ENCODE data around the gene DSN1. TPM values are rescaled to one million over a fixed set of nuclear protein-coding genes. Genes with fewer than 3 reads are reported as not detected.

The DSN1 gene
- polyA plus RNA-seq, 3 donors = 4.9 to 5.2 (median 5.1) TPM

DNA sequence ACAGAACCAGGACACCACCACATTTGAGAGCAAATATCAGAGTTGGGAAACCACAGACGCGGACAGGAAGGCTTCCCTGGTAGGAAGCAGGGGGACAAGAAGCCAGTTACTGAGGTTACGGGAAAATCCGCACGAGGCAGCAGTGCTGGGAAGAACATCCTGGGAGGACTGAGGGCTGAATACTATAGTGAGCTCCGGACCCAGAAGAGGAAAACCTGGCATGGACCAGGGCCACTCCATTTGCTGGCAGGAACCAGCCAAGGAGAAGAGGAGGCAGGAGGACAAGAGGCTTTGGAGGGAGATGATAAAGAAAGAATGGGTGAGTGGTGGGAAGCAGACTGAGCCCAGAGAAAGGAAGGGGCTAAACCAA, 6.1 kb upstream of the DSN1 start:
- Histone ChIP-seq H3K79me2 (ENCODE audit: insufficient read depth, low read length) (no peaks in the 10 kb centered on the region), H3K4me3 (replicated peaks in 1 of 3; ENCODE audit: low read depth in 2 of 3, low read length in 3 of 3) (no peak overlapping the region), H3K9ac (ENCODE audit: insufficient read depth, low read length, poor library complexity, severe bottlenecking) (no peak overlapping the region), H3K9me3 (replicated peaks in 1 of 2; ENCODE audit: control insufficient read depth in 1 of 2, insufficient read depth in 1 of 2, low read length in 2 of 2) (no peaks in the 10 kb centered on the region), H3K4me1 (ENCODE audit: control insufficient read depth in 1 of 2, insufficient read depth in 2 of 2, low read length in 2 of 2) (peaks cover 4 to 13% of the 10 kb centered on the region in 2 donors), H3K4me2 (replicated peaks; ENCODE audit: extremely low read depth, low read length, poor library complexity, severe bottlenecking) (no peak overlapping the region), H2AFZ (ENCODE audit: insufficient read depth, low read depth, low read length, poor library complexity, severe bottlenecking) (no peak overlapping the region), H4K20me1 (ENCODE audit: insufficient read depth, low read length) (no peaks in the 10 kb centered on the region), H3K27ac (ENCODE audit: low read depth in 1 of 2, low read length in 2 of 2) (no peak overlapping the region), H3K27me3 (ENCODE audit: control insufficient read depth in 2 of 2, insufficient read depth in 2 of 2, low read length in 2 of 2) (no peaks in the 10 kb centered on the region), H3K36me3 (replicated peaks in 1 of 2; ENCODE audit: control insufficient read depth in 1 of 2, insufficient read depth in 2 of 2, low read length in 2 of 2) (peaks cover 8 to 11% of the 10 kb centered on the region in 2 donors)
- TF ChIP-seq, protein P1, sequence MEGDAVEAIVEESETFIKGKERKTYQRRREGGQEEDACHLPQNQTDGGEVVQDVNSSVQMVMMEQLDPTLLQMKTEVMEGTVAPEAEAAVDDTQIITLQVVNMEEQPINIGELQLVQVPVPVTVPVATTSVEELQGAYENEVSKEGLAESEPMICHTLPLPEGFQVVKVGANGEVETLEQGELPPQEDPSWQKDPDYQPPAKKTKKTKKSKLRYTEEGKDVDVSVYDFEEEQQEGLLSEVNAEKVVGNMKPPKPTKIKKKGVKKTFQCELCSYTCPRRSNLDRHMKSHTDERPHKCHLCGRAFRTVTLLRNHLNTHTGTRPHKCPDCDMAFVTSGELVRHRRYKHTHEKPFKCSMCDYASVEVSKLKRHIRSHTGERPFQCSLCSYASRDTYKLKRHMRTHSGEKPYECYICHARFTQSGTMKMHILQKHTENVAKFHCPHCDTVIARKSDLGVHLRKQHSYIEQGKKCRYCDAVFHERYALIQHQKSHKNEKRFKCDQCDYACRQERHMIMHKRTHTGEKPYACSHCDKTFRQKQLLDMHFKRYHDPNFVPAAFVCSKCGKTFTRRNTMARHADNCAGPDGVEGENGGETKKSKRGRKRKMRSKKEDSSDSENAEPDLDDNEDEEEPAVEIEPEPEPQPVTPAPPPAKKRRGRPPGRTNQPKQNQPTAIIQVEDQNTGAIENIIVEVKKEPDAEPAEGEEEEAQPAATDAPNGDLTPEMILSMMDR (IDR thresholded peaks at IDR 0.05) = no peak
- Mint-ChIP-seq H3K4me3 (no peak overlapping the region), H3K36me3 (peaks cover 18 to 19% of the 10 kb centered on the region in 2 donors), H3K27ac (no peak overlapping the region), H3K27me3 (ENCODE audit: low read depth in 3 of 3) (peaks cover 0 to 4% (median 1%) of the 10 kb centered on the region in 3 donors), H3K9me3 (no peaks in the 10 kb centered on the region), H3K4me1 (peaks cover 15% of the 10 kb centered on the region)
- 89% methylated on average over 6 of the region's 6 CpGs for WGBS (ENCODE audit: insufficient coverage)
- intact Hi-C loops (cut with micrococcal nuclease) = loop anchor here in 1 of 2 donors (10.0 kb wide), 3 partner anchors 85 to 315 kb away; a partner anchor contains a TSS
- DNase-seq = no peak

GRCh38 chr20:36778831-36779655, 5.5 kb upstream of the DSN1 start:
- intact Hi-C loops (cut with micrococcal nuclease) = loop anchor here in 1 of 2 donors (10.0 kb wide), 3 partner anchors 86 to 314 kb away; a partner anchor contains a TSS
- Histone ChIP-seq H4K20me1 (ENCODE audit: insufficient read depth, low read length) (no peaks in the 10 kb centered on the region), H3K27me3 (ENCODE audit: control insufficient read depth in 2 of 2, insufficient read depth in 2 of 2, low read length in 2 of 2) (no peaks in the 10 kb centered on the region), H3K79me2 (ENCODE audit: insufficient read depth, low read length) (no peaks in the 10 kb centered on the region), H3K27ac (ENCODE audit: low read depth in 1 of 2, low read length in 2 of 2) (no peak overlapping the region), H3K9me3 (replicated peaks in 1 of 2; ENCODE audit: control insufficient read depth in 1 of 2, insufficient read depth in 1 of 2, low read length in 2 of 2) (no peaks in the 10 kb centered on the region), H3K36me3 (replicated peaks in 1 of 2; ENCODE audit: control insufficient read depth in 1 of 2, insufficient read depth in 2 of 2, low read length in 2 of 2) (peaks cover 3 to 5% of the 10 kb centered on the region in 2 donors), H2AFZ (ENCODE audit: insufficient read depth, low read depth, low read length, poor library complexity, severe bottlenecking) (no peak overlapping the region), H3K4me2 (replicated peaks; ENCODE audit: extremely low read depth, low read length, poor library complexity, severe bottlenecking) (no peak overlapping the region), H3K4me3 (replicated peaks in 1 of 3; ENCODE audit: low read depth in 2 of 3, low read length in 3 of 3) (no peak overlapping the region), H3K4me1 (ENCODE audit: control insufficient read depth in 1 of 2, insufficient read depth in 2 of 2, low read length in 2 of 2) (peaks cover 10 to 19% of the 10 kb centered on the region in 2 donors), H3K9ac (ENCODE audit: insufficient read depth, low read length, poor library complexity, severe bottlenecking) (no peak overlapping the region)
- Mint-ChIP-seq H3K36me3 (peaks cover 12 to 13% of the 10 kb centered on the region in 2 donors), H3K9me3 (no peaks in the 10 kb centered on the region), H3K27ac (no peak overlapping the region), H3K4me1 (peaks cover 18% of the 10 kb centered on the region), H3K4me3 (no peak overlapping the region), H3K27me3 (ENCODE audit: low read depth in 3 of 3) (peaks cover 0 to 4% (median 1%) of the 10 kb centered on the region in 3 donors)
- WGBS (ENCODE audit: insufficient coverage) = no CpG with 5 or more reads among the region's 3 CpGs
- DNase-seq = no peak
- TF ChIP-seq, protein P1 (IDR thresholded peaks at IDR 0.05) = no peak
